ENCODE measurements around the gene CACNA1G.

Gene CACNA1G

DNA sequence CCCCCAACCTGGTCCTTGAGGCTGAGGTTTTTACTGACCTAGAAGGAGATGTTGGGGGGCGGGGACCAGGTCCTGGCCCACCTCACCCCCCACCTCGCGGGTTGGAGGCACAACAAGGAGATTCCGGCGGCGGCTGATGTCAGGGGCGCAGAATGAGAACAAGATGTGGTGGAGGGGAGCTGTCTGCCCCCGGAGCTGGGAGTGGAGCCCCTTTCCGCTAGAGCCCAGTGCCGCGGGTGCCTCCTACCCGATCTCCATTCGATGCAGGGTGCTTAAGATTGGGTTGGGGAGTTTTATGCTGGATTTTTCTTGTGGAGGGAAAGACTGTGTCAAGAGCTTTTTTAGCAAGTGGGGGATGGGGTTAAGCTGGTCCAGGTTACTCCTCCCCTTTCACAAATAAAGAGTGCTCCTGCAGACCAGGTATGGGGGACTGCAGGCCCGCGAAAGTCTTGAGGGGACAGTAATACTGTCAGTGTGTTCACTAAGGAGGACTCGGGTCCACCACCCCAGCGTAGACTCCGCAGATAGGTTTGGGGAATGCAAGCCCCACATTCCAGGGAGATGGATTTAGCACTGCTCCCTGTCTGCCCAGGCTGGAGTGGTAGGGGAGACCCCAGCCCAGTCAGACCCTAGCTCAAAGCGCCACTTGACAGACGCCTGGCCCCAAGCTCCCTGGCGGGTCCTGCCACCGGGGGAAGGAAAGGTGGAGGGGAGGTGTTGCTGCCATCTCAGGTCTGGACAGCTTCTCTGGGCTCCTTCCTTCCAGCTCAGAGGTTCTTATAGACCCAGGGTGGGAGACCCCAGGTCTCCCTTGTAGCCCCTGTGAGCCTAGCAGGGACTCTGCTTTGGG lies 2.0 kb downstream of the CACNA1G start:
- DNase-seq (ENCODE audit: extremely low read depth, low read depth), result no peak
- TF ChIP-seq CTCF (IDR thresholded peaks at IDR 0.05; ENCODE audit: low read depth, low read length), result no peak

GRCh38 chr17:50563092-50563511 lies 2.6 kb downstream of the CACNA1G start:
- peak; percentile 4 for TF ChIP-seq CTCF (IDR thresholded peaks at IDR 0.05; ENCODE audit: low read depth, low read length)
- no peak for DNase-seq (ENCODE audit: extremely low read depth, low read depth)

GRCh38 chr17:50564916-50565315 lies 4.4 kb downstream of the CACNA1G start:
- peak; percentile 83 for DNase-seq (ENCODE audit: extremely low read depth, low read depth)
- no peak for TF ChIP-seq CTCF (IDR thresholded peaks at IDR 0.05; ENCODE audit: low read depth, low read length)

- no peak for TF ChIP-seq CTCF (IDR thresholded peaks at IDR 0.05; ENCODE audit: low read depth, low read length)
- DNase-seq (ENCODE audit: extremely low read depth, low read depth), result no peak
Observed at GRCh38 chr17:50565402-50566350, 5.2 kb downstream of the CACNA1G start.

DNA sequence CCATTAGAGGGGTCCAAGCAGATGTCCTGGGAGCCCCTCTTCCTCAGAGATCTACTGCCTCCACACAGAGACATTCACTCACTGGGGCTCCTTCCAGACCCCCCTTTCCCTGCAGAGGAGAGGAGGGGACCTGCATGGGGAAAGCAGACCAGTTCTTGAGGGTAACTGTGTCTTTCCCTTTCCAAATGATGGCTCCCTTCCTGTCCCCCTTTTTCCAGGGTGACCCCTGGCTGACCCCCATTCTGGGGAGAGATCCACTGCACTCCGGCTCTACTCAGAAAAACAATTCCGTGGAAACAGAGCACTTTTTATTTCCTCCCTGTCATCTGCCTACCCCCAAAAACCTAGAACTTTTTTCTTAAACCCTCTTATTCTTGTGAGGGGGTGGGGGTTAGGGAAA lies 6.4 kb downstream of the CACNA1G start:
- TF ChIP-seq CTCF (IDR thresholded peaks at IDR 0.05; ENCODE audit: low read depth, low read length), result no peak
- no peak for DNase-seq (ENCODE audit: extremely low read depth, low read depth)

GRCh38 chr17:50568659-50569058 lies 8.1 kb downstream of the CACNA1G start:
- no peak for TF ChIP-seq CTCF (IDR thresholded peaks at IDR 0.05; ENCODE audit: low read depth, low read length)
- no peak for DNase-seq (ENCODE audit: extremely low read depth, low read depth)

- TF ChIP-seq CTCF (IDR thresholded peaks at IDR 0.05; ENCODE audit: low read depth, low read length), result no peak
- no peak for DNase-seq (ENCODE audit: extremely low read depth, low read depth)
Observed at GRCh38 chr17:50569592-50569991, 9.1 kb downstream of the CACNA1G start.

Measured in AG09319 (cell line).